Body of pancreas (tissue), 4 donors: ENCODE results near the gene STK31. TPM values are rescaled to one million over a fixed set of nuclear protein-coding genes. Genes with fewer than 3 reads are reported as not detected.
"Not testable (repeated sequence)": the region's sequence is repeated elsewhere in the genome, so short reads cannot be mapped to it uniquely, and the experiment has no call there.

Experiments
- ATAC-seq: fragments of 150-250 bp; one replicate; pipeline ENCODE4 v1.9.1; 2016
- DNase-seq, 4 donors: peaks; one replicate each; pipeline ENCODE4 v3.0.0-alpha.2; 2019
- H3K27ac ChIP-seq, 4 donors: fragments of 200-600 bp; sonication (generic); 1 replicate in 3 of 4; 2 replicates in 1 of 4; pipeline versions ENCODE4 v1.5.1 to v1.6.1; 2016 to 2019; ENCODE audit warnings: mild to moderate bottlenecking in 1 of 4, mixed read lengths in 1 of 4, moderate library complexity in 1 of 4
- H3K27me3 ChIP-seq, 2 donors: fragments of 200-600 bp; sonication (generic); one replicate each; pipeline ENCODE4 v1.6.0; 2016; ENCODE audit warnings: mild to moderate bottlenecking in 1 of 2
- H3K36me3 ChIP-seq, 2 donors: fragments of 200-600 bp; sonication (generic); replicated peaks in 1 of 2; 2 replicates each; pipeline ENCODE4 v1.5.1; 2016; ENCODE audit warnings: low read depth in 2 of 2; ENCODE audit not compliant: insufficient read depth in 1 of 2
- H3K4me1 ChIP-seq: fragments of 200-600 bp; sonication (generic); one replicate; pipeline ENCODE4 v1.6.0; 2016
- H3K4me3 ChIP-seq, 2 donors: fragments of 200-600 bp; sonication (generic); 1 replicate in 1 of 2; 2 replicates in 1 of 2; pipeline ENCODE4 v1.5.1; 2016 to 2019
- H3K9me3 ChIP-seq, 3 donors: fragments of 200-600 bp; sonication (generic); 1 replicate in 2 of 3; 2 replicates in 1 of 3; pipeline ENCODE4 v1.5.1; 2016
- CTCF ChIP-seq, 7 experiments: fragments of 450-650 bp in 4 of 7; fragments of 200-600 bp in 3 of 7; sonication (generic) in 3 of 7; IDR thresholded peaks; one replicate each; pipeline ENCODE4 v1.5.1; 2016 to 2019; ENCODE audit warnings: antibody characterized with exemption in 7 of 7
- POLR2A ChIP-seq, 3 donors: fragments of 450-650 bp; IDR thresholded peaks; one replicate each; pipeline ENCODE4 v1.6.1; 2016; ENCODE audit warnings: antibody characterized with exemption in 3 of 3, mild to moderate bottlenecking in 2 of 3
- WGBS, 2 donors: methylation state at CpG; one replicate each; pipeline ENCODE4 v1.1.5; 2017; 5-methylcytosine and 5-hydroxymethylcytosine counted together
- intact Hi-C: fragments of 100-400 bp; cut with DNase I; formaldehyde crosslinking; loops from one replicate; pipeline ENCODE4 v1.15.1; 2023
- total RNA-seq, 2 donors: library from RNA; depleted of rRNA; stranded (reverse); fragments of >200 nt; gene quantifications; one replicate each; pipeline ENCODE4 v1.1.0, GENCODE V29; 2016

Gene STK31
- total RNA-seq, 2 donors from 2014 or later: 2.3 TPM; not detected in 1

- 75 to 83% methylated on average over 1 of the region's 1 CpG for WGBS, 2 donors
- Histone ChIP-seq H3K27ac (no peak overlapping the region), H3K36me3 (no peaks in the 10 kb centered on the region), H3K4me1 (no peaks in the 10 kb centered on the region), H3K27me3 (no peaks in the 10 kb centered on the region), H3K4me3 (no peak overlapping the region), H3K9me3 (no peaks in the 10 kb centered on the region)
- TF ChIP-seq CTCF (IDR thresholded peaks at IDR 0.05): no peak
- TF ChIP-seq POLR2A (IDR thresholded peaks at IDR 0.05): no peak
- intact Hi-C loops: no loop called here
- DNase-seq (no peak), ATAC-seq (no peak)
Measured at GRCh38 chr7:23810099-23810498, 100.1 kb downstream of the STK31 start.

- Histone ChIP-seq H3K27me3 (no peaks in the 10 kb centered on the region), H3K9me3 (no peaks in the 10 kb centered on the region), H3K4me3 (no peak overlapping the region), H3K27ac (no peak overlapping the region), H3K36me3 (no peaks in the 10 kb centered on the region), H3K4me1 (no peaks in the 10 kb centered on the region)
- no peak for DNase-seq
- WGBS, 2 donors: 92 to 93% methylated on average over 1 of the region's 1 CpG
- intact Hi-C loops: no loop called here
- TF ChIP-seq POLR2A (IDR thresholded peaks at IDR 0.05): no peak
- peak in 1 of 7 experiments; percentile 28 for TF ChIP-seq CTCF (IDR thresholded peaks at IDR 0.05)
- no peak for ATAC-seq
Measured at GRCh38 chr7:23811540-23811939, 101.5 kb downstream of the STK31 start.

- H3K4me1 ChIP-seq, H3K4me3 ChIP-seq, H3K27me3 ChIP-seq, H3K36me3 ChIP-seq, H3K9me3 ChIP-seq, ATAC-seq, intact Hi-C loops, H3K27ac ChIP-seq, DNase-seq: not testable (repeated sequence)
- 91 to 97% methylated on average over 9 to 10 of the region's 10 CpGs for WGBS, 2 donors
Measured at GRCh38 chr7:23828125-23828524, 118.1 kb downstream of the STK31 start.

- H3K36me3 ChIP-seq, H3K4me1 ChIP-seq, intact Hi-C loops, H3K27ac ChIP-seq, H3K27me3 ChIP-seq, DNase-seq, ATAC-seq, H3K4me3 ChIP-seq: not testable (repeated sequence)
- whole genome bisulfite sequencing, 2 donors: 60 to 66% methylated on average over 4 of the region's 4 CpGs
- H3K9me3 ChIP-seq: peaks cover 0 to 23% (median 0%) of the 10 kb centered on the region in 3 donors
Measured at GRCh38 chr7:23832733-23833132, 122.7 kb downstream of the STK31 start.

GRCh38 chr7:23833405-23833804 lies 123.4 kb downstream of the STK31 start:
- no peak for TF ChIP-seq CTCF (IDR thresholded peaks at IDR 0.05)
- no peak for TF ChIP-seq POLR2A (IDR thresholded peaks at IDR 0.05)
- no peaks in the 10 kb centered on the region for H3K27me3 ChIP-seq
- no peak overlapping the region for H3K4me3 ChIP-seq
- H3K36me3 ChIP-seq: no peaks in the 10 kb centered on the region
- ATAC-seq (no peak), DNase-seq (no peak)
- no peak overlapping the region for H3K27ac ChIP-seq
- intact Hi-C loops: no loop called here
- H3K4me1 ChIP-seq: no peaks in the 10 kb centered on the region
- 90 to 100% methylated on average over 2 to 3 of the region's 3 CpGs for WGBS, 2 donors
- H3K9me3 ChIP-seq: peaks cover 0 to 23% (median 0%) of the 10 kb centered on the region in 3 donors

- H3K27me3 ChIP-seq, H3K4me1 ChIP-seq, H3K27ac ChIP-seq, H3K36me3 ChIP-seq, ATAC-seq, DNase-seq, intact Hi-C loops, H3K4me3 ChIP-seq: not testable (repeated sequence)
- peaks cover 0 to 26% (median 0%) of the 10 kb centered on the region in 3 donors for H3K9me3 ChIP-seq
- WGBS, 2 donors: 62 to 63% methylated on average over 7 to 8 of the region's 8 CpGs
Measured at GRCh38 chr7:23844837-23845236, 134.8 kb downstream of the STK31 start.
